HUDEP-2 (cell line): ENCODE measurements around the gene PTPRA.
A peak's percentile ranks its signal among the peaks of the same experiment; 100 is the strongest.
"Not testable (repeated sequence)": the region's sequence is repeated elsewhere in the genome, so short reads cannot be mapped to it uniquely, and the experiment has no call there.

ENCODE experiments used
- DNase-seq, 76 experiments: peaks; one replicate each; lab custom pipeline; 2025; ENCODE audit not compliant: unreplicated experiment in 76 of 76; lab: John Stamatoyannopoulos, UW

PTPRA gene

DNA sequence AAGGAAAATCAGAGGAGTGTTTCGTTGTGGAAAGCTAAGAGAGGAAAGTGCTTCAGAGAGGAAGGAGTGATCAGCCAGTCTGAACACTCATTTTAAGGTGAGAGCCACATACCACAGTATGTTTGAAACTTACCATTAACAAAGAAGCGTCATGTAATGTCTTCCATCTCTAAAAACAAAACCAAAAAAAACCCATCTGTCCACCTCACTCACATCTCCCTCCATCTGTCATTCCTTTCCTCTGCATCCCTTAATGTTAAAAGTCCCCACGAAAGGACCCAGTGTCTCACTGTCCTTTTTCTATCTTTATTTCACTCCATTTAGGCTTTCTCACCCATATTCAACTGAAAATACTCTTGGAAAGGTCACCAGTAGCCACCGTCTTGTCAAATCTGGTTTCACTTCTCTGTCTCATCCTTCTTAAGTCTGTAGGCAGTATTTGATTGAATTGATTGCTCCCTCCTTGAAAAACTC is 110.8 kb downstream of the PTPRA start:
- DNase-seq = no peak

DNA sequence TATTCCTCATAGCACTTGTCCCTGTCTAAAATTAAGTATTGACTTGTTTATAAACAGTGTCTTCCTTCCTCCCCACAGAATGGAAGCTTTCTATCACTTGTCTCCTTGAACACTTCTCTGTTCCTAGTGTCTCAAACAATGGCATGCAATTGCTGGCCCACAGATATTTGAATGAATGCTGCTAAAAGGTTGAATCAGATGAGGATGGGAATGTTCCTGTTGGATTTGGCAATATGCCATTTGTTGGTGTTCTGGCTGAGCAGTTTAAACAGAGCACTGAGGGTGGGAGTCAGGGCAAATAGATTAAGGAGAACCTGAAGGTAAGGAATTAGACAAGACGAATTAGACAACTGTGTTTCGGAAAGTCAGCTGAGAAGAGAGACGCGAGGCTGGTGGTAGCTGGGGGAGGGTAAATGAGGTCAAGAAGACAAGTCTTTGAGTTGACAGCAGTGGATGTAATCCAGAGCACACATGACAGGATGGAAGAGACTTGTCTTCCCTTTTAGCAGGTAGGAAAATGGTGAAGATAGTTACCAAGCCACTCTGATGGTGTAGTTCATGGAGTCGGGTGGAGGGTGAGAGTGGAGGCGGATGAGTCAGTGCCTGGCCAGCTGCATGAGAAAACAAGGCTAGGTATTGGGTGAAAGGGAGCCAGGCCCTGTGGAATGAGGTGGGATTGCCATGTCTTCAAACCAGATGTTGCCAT is 111.8 kb downstream of the PTPRA start:
- peak in 1 of 76 experiments; percentile 10 for DNase-seq

DNA sequence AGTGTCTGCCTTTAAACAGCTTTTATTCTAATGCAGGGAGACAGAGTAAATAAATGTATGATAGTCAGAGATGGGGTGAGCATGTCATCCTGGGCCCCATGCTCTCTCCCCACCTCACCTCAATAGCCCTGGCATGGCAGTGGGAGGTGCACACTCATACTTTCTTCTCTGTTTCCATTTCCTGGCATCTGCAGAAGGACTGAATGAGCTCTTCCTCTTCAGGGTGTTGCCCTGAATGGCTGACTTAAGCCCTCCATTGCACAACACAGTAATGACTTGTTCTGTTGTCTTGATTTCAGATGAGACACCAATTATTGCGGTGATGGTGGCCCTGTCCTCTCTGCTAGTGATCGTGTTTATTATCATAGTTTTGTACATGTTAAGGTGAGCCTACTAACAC is 113.2 kb downstream of the PTPRA start:
- DNase-seq = no peak

DNA sequence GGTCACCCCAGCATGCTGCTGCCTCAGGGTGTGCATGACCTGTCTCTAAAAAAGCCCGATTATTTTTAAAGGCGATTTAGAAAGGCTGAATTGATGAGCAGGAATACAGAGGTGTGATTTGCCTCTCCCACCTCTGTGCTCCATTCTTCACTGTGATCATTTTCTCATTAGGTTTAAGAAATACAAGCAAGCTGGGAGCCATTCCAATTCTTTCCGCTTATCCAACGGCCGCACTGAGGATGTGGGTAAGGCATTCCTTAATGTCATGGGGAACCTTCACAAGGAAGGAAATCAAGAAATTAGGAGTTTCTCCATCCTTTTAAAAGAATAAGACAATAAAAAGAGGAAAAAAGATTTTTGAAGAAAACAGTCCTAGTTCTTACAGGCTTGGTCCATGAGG is 114.6 kb downstream of the PTPRA start:
- no peak for DNase-seq

DNA sequence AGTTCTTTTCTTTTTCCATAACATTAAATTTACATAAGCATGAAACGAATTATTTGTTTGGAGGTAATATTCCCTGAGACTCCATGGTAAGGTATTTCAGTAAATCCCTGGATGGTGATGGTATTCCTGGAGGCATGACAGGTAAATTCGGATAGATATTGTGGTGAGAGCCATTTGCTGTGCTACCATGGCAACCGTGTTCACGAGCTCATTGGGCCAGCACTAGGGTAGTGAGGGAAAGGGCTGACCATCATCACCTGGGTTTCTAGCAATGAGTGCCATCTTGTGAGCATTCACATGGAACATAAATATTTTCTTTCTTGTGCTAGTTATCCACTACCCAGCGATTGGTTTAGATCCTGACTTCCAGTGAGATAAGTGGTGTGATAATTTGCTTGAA is 118.3 kb downstream of the PTPRA start:
- no peak for DNase-seq

DNA sequence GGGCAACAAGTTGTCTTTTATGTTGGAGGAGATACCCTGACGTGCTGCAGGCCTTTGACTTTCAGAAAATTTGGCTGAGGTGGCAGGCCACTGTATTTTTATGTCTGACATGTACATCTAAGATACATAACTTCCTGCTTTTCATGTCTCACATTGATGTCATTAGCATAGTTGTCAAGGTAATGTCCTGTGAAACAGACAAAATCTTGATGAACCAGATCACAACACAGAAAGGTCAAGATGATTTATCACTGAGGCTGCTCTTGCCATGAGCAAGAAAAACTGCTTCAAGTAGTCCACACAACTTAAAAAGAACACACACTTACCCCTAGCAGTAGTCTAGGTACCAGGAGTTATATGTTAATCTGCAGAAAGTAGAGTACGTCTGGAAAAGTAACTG is 120.0 kb downstream of the PTPRA start:
- no peak for DNase-seq

DNA sequence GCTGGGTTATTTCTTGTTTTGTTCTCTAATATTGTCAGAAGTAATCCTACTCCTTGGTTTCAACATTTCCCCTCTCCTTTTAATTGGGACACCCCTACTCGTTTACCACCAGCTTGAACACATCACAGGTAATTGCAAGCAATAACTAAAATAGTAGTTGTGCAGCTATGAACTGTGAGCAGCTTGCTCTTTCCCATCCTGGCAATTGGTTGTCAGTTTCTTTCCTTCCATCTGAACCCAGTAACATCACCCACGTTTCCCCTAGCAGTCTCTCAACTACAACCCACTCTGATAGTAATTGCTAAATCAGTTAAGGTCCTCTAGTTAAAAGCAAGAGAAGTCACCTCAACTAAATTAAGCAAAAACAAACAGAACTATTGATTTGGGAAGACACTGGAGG is 122.5 kb downstream of the PTPRA start:
- no peak for DNase-seq

DNA sequence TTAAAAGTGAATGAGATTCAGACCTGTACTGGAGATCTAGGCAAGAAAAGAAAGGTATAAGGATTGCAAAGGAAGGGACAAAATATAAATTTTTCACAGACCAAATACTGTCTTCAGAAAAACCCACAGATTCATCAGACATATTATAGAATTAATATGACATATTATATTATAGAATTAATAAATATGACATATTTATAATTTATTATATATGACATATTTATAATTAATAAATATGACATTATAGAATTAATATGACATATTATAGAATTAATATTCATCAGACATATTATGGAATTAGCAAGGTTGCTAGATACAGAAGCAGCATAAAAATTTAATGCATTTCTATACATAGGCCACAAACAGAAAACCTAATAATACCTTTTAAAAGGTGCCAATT is 125.4 kb downstream of the PTPRA start:
- DNase-seq = no peak

DNA sequence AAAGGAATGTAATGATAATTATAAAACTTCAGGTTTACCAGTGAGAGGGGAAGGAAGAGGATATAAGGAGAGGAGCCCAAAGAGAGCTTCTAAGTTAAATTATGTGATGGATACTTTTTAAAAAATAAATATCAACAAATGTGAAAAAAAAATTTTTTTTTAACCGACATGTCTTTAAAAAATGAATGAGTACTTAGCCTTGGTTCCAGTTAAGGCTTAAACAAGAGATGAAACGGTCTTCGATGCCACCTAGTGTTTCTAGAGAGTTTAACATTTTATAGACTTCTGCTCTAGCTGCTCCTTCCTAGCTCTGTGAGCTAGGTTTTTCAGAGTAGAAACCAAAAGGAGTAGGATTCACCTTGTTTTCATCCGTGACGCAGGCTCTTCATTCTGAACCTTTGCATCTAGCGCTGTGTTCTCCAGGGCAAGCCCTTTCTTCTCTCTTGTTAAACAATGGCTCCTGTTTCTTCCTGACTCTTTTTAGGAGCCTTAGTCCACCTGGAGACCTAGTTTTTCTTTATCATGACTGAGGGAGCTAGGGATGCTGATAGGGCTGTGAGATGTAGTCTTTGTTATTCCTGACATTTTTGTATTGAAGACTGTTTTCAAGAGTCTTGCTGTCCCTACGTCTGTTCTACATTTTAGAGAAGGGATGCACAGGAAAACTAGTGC is 127.7 kb downstream of the PTPRA start:
- no peak for DNase-seq

DNA sequence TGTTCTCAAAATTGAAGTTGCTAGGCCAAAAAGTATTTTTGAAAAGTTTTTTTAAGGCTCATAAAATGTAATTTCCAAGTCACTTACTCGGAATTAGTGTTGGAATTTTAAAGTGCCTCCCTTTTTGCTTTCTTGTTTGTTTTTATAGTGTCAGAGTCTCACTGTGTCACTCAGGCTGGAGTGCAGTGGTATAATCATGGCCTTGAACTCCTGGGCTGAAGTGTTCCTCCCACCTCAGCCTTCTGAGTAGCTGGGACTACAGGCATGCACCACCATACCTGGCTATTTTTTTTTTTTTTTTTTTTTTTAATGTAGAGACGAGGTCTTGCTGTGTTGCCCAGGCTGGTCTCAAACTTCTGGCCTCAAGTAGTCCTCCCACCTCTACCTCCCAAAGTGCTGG is 130.1 kb downstream of the PTPRA start:
- DNase-seq = no peak

DNA sequence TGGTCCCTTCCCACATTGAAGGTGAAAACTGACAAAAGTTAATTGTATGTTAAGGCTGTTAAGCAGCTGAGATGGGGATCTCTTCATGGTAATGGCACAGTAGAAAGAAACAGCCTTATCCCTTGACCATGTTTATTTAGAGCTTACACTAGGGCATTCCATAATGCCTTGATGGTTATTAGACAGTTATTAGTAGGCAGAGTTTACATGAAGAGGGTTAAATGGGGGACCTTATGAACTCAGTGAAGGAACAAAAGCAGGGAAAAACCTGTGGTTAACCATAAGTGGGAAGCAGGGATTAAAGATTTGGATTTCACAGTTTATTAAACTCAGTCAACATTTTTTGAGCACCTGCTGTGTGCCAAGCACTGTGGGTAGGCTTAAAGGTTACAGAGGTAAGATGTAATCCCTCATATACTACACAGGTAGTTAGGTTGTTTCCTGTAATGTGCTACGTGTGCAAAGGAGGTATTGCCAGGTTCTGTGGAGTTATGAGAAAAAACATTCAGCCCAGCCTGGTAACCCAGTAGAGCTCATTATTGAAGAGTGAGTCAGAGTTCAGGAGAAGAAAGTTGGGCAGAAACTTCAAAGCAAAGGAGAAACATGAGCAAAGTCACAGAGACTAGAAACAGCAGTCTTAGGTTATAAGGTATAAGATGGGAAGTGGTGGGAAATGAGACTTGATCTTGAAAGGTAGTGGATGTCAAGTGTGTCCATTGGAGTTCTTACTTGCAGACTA is 137.9 kb downstream of the PTPRA start:
- DNase-seq = no peak

DNA sequence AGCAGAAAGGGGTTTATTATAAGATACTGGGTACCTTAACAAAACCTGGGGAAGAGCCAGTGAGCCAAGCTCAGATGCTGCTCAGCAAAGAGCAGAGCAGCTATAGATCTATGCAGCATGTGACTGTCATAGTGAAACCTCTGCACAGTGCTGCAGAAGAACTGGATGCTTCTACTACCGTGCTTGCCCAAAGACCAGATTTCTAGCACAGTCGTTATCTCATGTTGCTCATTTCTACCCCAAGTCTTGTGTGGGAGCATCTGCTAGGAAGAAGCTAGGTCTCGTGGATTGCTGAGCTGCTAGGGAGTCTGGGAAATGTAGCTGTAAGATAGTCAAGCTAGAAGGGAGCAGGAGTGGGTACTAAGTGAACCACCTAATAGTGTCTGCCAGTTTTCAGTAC is 138.5 kb downstream of the PTPRA start:
- no peak for DNase-seq

DNA sequence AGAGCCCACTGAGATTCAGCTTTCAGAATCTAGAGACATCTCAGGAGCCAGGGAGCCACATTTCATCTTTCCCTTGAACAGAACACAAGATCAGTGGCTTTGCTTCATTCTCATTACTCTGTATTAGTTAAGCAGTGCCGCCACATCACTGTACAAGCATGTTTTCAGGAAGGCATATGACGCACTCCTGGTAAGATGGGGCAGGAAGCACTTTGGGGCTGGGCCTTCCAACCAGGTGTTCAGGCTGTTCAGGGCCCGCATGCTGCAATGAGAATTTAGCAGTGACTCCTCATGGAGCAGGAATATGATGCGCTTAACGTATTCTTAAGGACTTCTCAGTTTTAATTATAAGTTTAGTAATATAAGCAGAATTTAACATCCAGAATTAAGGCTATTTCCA is 140.5 kb downstream of the PTPRA start:
- DNase-seq = no peak

DNA sequence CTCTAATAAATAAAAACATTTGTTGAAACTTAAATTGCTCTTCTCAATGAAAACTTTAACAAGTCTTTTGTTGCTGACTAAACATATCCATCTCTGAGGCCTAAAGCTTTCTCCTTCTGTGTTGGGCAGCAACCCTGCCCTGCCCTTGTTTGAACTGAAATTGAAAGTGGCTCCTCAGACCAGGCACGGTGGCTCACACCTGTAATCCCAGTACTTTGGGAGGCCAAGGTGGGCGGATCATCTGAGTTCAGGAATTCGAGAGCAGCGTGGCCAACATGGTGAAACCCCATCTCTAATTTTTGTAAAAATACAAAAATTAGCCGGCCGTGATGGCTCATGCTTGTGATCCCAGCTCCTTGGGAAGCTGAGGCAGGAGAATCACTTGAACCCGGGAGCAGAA is 140.9 kb downstream of the PTPRA start:
- no peak for DNase-seq

DNA sequence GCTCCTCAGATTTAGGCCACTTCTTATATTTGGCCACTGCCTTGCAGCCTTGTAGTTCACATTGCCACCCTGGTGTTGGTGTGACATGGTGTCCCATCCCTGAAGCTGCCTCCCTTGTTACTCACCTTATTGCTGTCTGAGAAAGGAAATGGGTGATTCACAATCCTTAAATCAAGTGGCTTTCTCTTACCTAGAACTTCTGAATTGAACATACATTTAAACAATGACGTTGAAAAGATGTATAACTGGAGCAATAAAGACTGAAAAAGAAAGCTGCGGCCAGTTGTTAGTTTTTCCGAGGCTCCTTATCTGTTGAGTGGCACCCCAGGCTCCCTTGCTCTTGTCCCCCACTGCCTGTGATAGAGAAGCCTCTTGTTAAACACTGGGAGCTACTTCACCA is 141.4 kb downstream of the PTPRA start:
- DNase-seq = no peak

DNA sequence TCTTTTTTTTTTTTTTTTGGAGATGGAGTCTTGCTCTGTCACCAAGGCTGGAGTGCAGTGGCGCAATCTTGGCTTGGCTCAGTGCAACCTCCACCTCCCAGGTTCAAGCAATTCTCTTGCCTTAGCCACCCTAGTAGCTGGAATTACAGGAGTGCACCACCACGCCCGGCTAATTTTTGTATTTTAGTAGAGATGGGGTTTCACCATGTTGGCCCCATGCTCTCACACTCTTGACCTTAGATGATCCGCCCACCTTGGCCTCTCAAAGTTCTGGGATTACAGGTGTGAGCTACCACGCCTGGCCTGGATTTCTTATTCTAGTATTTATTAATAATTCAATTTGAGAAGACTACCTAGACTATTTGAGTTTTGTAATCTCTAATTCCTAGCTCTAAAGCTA is 142.0 kb downstream of the PTPRA start:
- not testable (repeated sequence) for DNase-seq

DNA sequence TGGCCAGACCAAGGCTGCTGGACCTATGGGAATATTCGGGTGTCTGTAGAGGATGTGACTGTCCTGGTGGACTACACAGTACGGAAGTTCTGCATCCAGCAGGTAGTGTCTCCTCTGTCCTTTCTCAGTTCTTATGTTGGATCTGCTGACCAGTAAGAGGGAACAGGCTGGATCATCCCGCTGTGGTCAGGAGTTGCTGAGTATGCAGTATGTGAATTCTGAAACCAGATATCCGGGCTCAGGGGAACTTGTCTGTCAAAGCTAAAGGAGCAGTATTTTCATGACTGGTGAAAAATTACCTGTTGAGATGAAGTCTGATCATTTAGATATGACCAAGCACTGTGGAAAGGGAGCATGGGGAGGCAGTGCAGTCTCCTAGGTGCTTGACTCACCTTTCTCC is 148.0 kb downstream of the PTPRA start:
- no peak for DNase-seq

DNA sequence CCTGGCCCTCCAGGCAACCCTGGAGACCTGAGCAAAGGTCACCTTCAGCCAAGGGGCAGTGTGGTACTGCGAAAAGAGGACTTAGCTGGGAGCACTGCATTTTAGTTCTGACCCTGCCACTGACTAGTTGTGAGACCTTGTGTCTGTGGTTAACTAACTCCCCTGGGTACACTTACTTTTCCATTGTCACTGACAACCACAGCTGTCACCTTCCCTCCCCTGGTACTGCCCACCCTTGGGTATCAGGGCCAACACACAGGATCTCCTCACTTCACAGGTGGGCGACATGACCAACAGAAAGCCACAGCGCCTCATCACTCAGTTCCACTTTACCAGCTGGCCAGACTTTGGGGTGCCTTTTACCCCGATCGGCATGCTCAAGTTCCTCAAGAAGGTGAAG is 148.5 kb downstream of the PTPRA start:
- DNase-seq = no peak

DNA sequence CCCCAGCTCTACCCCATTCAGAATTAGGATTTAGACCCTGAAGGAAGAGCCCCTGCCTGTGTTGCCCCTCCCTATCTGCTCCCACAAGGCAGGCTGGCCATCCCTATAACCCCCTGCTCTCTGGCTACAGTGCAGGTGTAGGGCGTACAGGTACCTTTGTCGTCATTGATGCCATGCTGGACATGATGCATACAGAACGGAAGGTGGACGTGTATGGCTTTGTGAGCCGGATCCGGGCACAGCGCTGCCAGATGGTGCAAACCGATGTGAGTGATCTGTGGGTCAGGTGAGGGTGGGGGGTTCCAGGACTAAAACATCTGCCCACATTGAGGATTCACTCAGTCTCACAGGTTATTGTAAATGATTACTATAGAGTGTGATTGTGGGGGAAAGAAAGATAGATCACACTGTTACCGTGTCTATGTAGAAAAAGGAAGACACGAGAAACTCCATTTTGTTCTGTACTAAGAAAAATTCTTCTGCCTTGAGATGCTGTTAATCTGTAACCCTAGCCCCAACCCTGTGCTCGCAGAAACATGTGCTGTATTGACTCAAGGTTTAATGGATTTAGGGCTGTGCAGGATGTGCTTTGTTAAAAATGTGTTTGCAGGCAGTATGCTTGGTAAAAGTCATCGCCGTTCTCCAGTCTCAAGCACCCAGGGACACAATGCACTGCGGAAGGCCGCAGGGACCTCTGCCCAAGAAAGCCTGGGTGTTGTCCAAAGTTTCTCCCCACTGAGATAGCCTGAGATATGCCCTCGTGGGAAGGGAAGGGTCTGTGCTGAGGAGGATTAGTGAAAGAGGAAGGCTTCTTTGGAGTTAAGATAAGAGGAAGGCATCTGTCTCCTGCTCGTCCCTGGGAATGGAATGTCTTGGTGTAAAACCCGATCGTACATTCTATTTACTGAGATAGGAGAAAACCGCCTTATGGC is 149.5 kb downstream of the PTPRA start:
- not testable (repeated sequence) for DNase-seq

DNA sequence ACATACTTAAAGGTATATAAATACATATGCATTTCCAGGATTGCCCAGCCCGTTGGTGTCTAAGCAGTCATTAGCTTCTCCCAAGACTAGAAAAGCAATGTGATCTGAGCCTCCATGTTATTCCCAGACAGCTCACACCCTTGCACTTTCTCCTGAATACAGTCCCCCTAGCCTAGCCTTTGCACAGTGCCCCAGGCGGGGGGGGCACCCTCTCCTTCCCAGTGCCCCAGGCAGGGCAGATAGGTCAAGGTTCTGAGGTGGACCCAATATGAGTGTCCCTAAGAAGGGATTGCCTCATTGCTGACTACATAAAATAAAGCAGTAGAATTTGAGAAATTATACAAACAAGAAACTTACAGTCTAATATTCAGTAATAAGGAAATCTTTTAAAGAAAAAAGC is 154.7 kb downstream of the PTPRA start:
- no peak for DNase-seq
